Neutrophil (primary cell): ENCODE measurements around the gene TNIP1.

ENCODE experiments used
- H3K27ac ChIP-seq: fragments of 200-600 bp; sonication (generic); 2 replicates; pipeline ENCODE4 v1.5.1; 2016; ENCODE audit warnings: mild to moderate bottlenecking, moderate library complexity
- H3K27me3 ChIP-seq: fragments of 200-600 bp; sonication (generic); 2 replicates; pipeline ENCODE4 v1.6.0; 2016; ENCODE audit warnings: mild to moderate bottlenecking
- H3K36me3 ChIP-seq: fragments of 200-600 bp; sonication (generic); 2 replicates; pipeline ENCODE4 v1.5.1; 2017
- H3K4me1 ChIP-seq, 2 experiments: fragments of 200-600 bp in 1 of 2; sonication (generic) in 1 of 2; 1 replicate in 1 of 2; 2 replicates in 1 of 2; pipeline versions ENCODE4 v1.5.1 to v1.6.1; 2013 to 2016; ENCODE audit warnings: low read depth in 1 of 2, low read length in 1 of 2, mild to moderate bottlenecking in 1 of 2, moderate library complexity in 1 of 2; ENCODE audit not compliant: control insufficient read depth in 1 of 2, insufficient read depth in 1 of 2
- H3K4me3 ChIP-seq, 2 experiments: fragments of 200-600 bp in 1 of 2; sonication (generic) in 1 of 2; 1 replicate in 1 of 2; 2 replicates in 1 of 2; pipeline ENCODE4 v1.5.1; 2013 to 2016; ENCODE audit warnings: low read depth in 1 of 2, low read length in 1 of 2, mild to moderate bottlenecking in 1 of 2, moderate library complexity in 1 of 2
- H3K9me3 ChIP-seq: fragments of 200-600 bp; sonication (generic); 2 replicates; pipeline ENCODE4 v1.5.1; 2016
- TF ChIP-seq, protein P1 (sequence below): fragments of 200-600 bp; sonication (generic); IDR thresholded peaks from 2 replicates; pipeline ENCODE4 v1.5.1; 2016; ENCODE audit warnings: antibody characterized with exemption

TNIP1 gene

GRCh38 chr5:151078490-151079262 lies 2.2 kb downstream of the TNIP1 start:
- TF ChIP-seq, protein P1, sequence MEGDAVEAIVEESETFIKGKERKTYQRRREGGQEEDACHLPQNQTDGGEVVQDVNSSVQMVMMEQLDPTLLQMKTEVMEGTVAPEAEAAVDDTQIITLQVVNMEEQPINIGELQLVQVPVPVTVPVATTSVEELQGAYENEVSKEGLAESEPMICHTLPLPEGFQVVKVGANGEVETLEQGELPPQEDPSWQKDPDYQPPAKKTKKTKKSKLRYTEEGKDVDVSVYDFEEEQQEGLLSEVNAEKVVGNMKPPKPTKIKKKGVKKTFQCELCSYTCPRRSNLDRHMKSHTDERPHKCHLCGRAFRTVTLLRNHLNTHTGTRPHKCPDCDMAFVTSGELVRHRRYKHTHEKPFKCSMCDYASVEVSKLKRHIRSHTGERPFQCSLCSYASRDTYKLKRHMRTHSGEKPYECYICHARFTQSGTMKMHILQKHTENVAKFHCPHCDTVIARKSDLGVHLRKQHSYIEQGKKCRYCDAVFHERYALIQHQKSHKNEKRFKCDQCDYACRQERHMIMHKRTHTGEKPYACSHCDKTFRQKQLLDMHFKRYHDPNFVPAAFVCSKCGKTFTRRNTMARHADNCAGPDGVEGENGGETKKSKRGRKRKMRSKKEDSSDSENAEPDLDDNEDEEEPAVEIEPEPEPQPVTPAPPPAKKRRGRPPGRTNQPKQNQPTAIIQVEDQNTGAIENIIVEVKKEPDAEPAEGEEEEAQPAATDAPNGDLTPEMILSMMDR = no peak
- peak overlapping the region; percentile 100 for H3K27ac ChIP-seq
- H3K4me3 ChIP-seq = peak overlapping the region; percentile 96 to 97
- peaks cover 22% of the 10 kb centered on the region for H3K36me3 ChIP-seq
- H3K4me1 ChIP-seq = peaks cover 71 to 73% of the 10 kb centered on the region in 2 experiments
- H3K27me3 ChIP-seq = no peaks in the 10 kb centered on the region
- H3K9me3 ChIP-seq = no peaks in the 10 kb centered on the region

GRCh38 chr5:151077967-151078366 lies 2.9 kb downstream of the TNIP1 start:
- peak overlapping the region in 1 of 2 experiments; percentile 97 for H3K4me3 ChIP-seq
- H3K27ac ChIP-seq = peak overlapping the region; percentile 100
- peaks cover 70 to 73% of the 10 kb centered on the region in 2 experiments for H3K4me1 ChIP-seq
- H3K36me3 ChIP-seq = peaks cover 22% of the 10 kb centered on the region
- no peaks in the 10 kb centered on the region for H3K9me3 ChIP-seq
- no peaks in the 10 kb centered on the region for H3K27me3 ChIP-seq
- TF ChIP-seq, protein P1 = no peak

GRCh38 chr5:151077419-151077818 lies 3.4 kb downstream of the TNIP1 start:
- Histone ChIP-seq H3K4me1 (peaks cover 65 to 76% of the 10 kb centered on the region in 2 experiments), H3K4me3 (no peak overlapping the region), H3K27ac (peak overlapping the region; percentile 100), H3K27me3 (no peaks in the 10 kb centered on the region), H3K9me3 (no peaks in the 10 kb centered on the region), H3K36me3 (peaks cover 22% of the 10 kb centered on the region)
- TF ChIP-seq, protein P1 = no peak

GRCh38 chr5:151076616-151077015 lies 4.2 kb downstream of the TNIP1 start:
- H3K27ac ChIP-seq = peak overlapping the region; percentile 72
- no peaks in the 10 kb centered on the region for H3K9me3 ChIP-seq
- no peak overlapping the region for H3K4me3 ChIP-seq
- H3K4me1 ChIP-seq = peaks cover 57 to 76% of the 10 kb centered on the region in 2 experiments
- H3K27me3 ChIP-seq = no peaks in the 10 kb centered on the region
- TF ChIP-seq, protein P1 = no peak
- H3K36me3 ChIP-seq = peaks cover 24% of the 10 kb centered on the region

- Histone ChIP-seq H3K27ac (peak overlapping the region; percentile 72), H3K4me1 (peaks cover 54 to 70% of the 10 kb centered on the region in 2 experiments), H3K27me3 (no peaks in the 10 kb centered on the region), H3K9me3 (no peaks in the 10 kb centered on the region), H3K36me3 (peaks cover 32% of the 10 kb centered on the region), H3K4me3 (no peak overlapping the region)
- TF ChIP-seq, protein P1 = no peak
Measured at GRCh38 chr5:151075698-151076331, 5.0 kb downstream of the TNIP1 start.
